ENCODE data around the gene PITX1.

PITX1 gene

GRCh38 chr5:135062216-135063055 lies 28.4 kb upstream of the PITX1 start:
- DNase-seq (ENCODE audit: low read depth), result no peak

DNA sequence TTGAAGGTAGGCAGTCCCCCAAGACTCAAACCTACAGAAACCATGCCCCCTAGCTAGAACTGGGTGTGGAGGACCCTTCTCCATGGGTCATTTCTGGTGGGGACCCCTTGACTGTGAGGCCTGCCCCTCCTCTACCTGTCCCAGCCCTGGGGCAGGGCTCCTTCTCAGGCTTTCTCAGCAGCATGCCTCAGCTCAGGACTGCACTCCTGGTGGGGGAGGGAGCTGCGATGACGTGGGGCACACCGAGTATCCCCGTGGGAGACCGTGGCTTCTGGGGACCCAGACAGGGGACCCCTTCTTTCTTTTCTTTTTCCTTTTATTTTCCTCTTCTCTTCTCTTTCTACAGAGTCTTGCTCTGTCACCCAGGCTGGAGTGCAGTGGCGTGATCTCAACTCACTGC lies 27.0 kb upstream of the PITX1 start:
- no peak for DNase-seq (ENCODE audit: low read depth)

DNA sequence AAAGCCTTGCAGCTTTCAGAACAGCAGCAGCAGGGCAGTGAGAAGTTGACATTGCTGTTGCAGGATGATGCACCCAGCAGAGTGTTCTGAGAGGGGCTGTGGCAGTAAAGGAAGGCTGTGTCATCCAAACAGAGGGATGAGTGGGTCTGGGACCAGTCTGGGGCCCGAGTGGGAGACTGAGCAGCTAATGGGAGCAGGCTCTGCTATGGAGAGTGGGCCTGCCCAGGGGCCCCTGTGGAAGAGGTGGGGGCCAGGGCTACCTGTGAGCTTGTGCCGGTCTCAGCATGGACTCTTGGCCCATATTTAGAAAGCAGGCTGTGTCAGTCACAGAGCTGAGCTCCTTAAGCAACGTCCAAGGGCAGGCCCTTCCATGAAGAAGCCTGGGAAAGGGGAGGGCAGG lies 26.0 kb upstream of the PITX1 start:
- no peak for DNase-seq (ENCODE audit: low read depth)

GRCh38 chr5:135059000-135059923 lies 25.2 kb upstream of the PITX1 start:
- DNase-seq (ENCODE audit: low read depth), result no peak

DNA sequence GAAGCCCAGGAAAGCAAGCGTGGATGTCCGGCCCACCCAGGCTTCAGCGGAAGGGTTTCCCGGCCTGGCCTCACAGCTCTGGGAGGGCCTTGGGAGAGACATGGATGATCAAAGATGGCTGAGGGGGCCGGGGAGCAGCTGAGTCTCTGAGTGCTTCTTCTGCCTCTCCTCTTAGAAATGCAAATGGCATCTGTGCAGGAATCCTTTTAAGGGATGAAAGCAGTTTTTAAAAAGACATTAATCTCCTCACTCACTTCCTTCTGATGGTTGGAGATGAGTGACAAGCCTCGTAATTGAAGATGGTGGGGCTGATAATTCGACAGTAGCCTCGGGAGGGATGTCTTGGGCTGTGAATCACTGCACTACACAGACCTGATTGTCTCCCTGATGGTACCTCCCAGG lies 24.3 kb upstream of the PITX1 start:
- no peak for DNase-seq (ENCODE audit: low read depth)

DNA sequence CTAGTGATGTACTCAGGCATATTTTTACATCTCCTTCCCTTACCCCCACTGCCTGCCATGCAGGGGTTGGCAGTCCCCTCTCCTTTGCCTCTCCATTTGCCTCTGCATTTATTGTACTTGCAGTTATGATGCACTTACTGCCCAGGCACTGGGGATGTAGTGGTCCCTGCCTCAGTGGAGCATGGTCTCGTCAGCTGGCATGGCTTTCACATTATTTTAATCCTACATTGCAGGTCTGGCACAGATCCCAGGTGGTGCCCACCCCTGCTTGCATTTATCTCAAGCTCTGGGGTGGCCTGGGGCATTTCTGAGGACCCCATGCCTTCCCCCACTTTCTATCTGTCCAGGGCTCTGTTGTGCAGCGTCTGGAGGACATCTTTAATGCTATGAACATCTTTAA lies 23.2 kb upstream of the PITX1 start:
- no peak for DNase-seq (ENCODE audit: low read depth)

- no peak for DNase-seq (ENCODE audit: low read depth)
Measured at GRCh38 chr5:135056316-135057030, 22.4 kb upstream of the PITX1 start.

DNA sequence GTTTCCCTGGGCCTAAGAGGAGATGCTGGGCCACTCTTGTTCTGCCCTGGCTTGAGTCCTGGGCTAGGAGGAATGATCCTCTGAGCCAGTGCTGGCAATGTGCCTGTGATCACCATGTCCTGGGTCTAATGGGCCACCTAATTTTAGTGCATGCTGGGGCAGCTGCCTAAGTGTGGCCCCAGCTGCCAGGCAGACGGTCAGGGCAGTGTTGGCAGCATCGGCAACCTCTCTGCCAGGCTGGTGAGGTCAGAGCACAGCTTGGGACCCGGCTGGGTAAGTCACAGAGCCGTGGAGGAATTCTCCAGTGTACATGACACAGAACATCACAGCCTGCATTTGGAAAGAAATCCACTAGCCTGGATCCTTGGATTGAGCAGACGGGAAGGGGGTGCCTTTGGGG lies 21.4 kb upstream of the PITX1 start:
- DNase-seq (ENCODE audit: low read depth), result no peak

DNA sequence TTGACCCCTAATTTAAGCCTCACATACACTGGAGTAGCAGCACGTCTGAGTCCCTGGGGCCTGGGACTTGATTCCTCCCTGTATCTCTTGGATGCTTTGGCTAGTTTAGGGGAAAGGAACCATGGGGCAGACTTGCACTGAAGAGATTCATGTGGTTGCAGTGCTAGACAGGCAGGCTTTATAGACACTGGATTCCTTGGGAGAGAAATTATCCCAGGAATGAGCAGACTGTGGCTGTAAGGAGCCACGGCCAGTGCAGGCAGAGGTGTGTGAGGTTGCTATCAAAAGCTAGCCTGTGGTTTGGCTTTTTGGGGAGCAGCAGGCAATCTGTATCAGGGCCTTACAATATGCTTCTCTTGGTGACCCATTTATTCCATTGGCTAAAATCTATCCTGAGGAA lies 20.5 kb upstream of the PITX1 start:
- no peak for DNase-seq (ENCODE audit: low read depth)

GRCh38 chr5:135053989-135054388 lies 20.0 kb upstream of the PITX1 start:
- DNase-seq (ENCODE audit: low read depth), result no peak

DNA sequence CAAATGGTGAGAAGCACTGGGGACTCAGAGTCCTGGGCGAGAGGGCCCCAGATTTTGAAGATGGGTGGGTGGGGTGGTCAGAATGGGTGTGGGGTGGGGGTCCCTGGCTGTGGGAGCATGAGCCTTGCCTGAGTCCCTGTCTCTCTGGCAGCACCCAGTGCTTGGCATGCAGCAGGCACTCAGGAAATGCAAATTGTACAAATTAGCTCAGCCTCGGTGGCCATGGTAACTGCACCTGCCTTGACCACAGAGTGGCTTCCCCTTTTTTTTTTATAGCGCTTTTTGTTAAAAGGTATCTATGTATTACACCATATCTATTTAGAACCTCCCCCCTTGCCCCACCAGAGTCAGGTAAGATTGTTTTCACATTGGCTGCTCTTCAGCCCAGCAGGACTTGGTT lies 19.2 kb upstream of the PITX1 start:
- DNase-seq (ENCODE audit: low read depth), result no peak

DNA sequence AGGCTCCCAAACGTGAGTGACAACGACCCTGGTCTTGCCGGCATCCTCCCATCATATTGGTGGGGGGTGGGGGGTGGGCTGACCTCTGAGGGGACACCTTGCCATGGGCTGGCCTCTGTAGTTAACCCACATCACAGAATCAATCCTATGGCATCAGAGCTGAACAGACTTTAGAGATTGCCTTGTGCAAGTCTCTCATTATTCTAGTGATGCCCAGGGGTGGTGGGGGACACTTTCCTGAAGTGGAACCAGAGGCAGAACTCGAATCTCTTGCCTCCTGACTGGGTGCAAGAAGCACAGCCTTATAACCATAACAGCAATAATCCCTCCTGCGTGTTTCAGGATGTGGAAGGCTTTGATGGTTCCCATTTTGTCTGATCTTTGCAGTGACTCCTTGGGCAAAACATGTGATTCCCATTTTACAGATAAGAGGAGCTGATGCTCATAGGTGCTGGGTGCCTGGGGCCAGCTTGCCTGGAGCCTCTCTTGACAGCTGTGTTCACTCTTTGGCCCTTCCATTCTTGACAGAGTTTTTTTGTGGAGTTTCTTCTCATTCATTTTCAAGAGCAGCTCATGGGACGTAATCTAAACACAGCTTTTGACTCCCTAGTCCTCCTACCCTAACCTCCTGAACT lies 18.6 kb upstream of the PITX1 start:
- no peak for DNase-seq (ENCODE audit: low read depth)

- DNase-seq (ENCODE audit: low read depth), result no peak
Measured at GRCh38 chr5:135051872-135052271, 17.8 kb upstream of the PITX1 start.

DNA sequence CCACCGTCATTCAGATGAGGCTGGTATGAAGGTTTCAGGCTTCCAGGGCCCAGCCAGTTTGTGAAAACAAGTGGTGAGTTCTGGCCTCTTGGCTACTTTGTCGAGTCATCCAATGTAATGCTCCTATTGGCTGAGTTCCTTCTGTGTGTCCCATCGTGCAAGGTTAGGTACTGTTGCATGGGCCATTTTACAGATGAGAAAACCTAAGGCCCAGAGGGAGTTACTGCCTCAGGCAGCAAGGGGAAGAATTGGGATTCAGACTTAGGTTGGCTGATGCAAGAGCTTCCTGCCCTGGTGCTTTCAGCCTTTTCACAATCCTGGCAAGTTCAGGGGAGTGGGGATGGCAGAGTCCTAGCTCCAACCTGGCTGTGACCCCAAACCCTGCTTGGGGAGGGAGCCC lies 17.4 kb upstream of the PITX1 start:
- no peak for DNase-seq (ENCODE audit: low read depth)

GRCh38 chr5:135050244-135050767 lies 16.3 kb upstream of the PITX1 start:
- no peak for DNase-seq (ENCODE audit: low read depth)

DNA sequence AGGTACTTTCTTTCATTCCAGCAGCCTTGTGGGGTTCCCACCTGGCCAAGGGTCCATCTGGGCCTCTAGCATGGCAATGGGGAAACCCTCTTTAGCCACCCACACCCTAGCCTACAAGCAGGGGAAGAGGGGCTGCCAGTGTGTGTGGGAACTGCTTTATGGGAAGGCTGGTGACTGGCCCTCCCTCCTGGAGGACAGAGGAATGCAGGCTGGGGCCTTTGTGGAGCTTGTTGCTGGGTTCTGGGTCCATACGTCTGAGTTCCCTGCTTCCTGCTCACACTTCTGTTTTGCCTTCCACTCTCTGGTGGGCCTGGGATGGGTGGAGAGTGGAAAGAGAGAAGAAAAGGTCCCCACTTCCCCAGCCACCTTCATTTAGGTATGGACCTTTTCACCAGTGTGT lies 14.9 kb upstream of the PITX1 start:
- no peak for DNase-seq (ENCODE audit: low read depth)

DNA sequence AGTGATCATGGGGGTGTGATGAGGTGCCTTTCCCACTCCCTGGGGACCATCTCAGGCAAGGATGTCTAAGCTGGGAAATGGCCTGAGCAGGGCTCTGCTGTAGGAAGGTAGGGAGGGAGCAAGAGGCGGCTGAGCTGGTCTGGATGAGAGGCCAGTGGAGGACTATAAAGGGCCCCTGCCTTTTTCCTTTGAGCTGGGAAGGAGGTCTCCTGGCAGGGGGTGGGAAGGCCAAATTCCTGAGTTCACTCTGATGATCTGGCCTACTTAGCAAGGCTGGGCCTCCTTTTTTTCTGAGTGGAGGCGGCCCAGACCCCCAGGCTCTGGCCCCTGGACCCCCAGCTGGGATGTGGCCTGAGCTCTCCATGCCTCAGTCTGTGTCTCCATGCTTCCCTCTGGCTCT lies 14.3 kb upstream of the PITX1 start:
- no peak for DNase-seq (ENCODE audit: low read depth)

- no peak for DNase-seq (ENCODE audit: low read depth)
Measured at GRCh38 chr5:135047347-135047695, 13.3 kb upstream of the PITX1 start.

GRCh38 chr5:135046661-135047346 lies 12.8 kb upstream of the PITX1 start:
- no peak for DNase-seq (ENCODE audit: low read depth)

- no peak for DNase-seq (ENCODE audit: low read depth)
Measured at GRCh38 chr5:135045488-135045887, 11.5 kb upstream of the PITX1 start.

DNA sequence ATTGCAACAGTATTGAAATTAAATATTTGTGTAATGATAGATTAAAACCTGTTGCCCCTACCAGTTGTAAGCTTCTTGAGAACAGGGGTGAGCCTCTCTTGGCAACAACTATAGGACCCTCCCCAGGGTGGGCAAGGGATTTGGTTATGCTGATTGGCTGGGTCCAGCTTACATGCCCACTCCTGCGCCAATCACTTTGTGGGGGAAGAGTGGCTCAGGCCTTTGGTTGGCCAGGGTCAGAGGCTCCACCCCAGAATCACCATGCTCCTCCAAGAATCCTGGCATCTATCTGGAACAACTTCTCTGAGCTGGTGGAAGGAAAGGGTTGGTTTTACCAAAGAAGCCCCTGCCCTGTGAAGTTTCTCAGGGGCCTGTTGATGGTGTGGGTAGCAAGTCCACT lies 8.6 kb upstream of the PITX1 start:
- DNase-seq (ENCODE audit: low read depth), result no peak
